Dermis lymphatic vessel endothelial cell (primary cell): ENCODE results near the gene ADAM15. TPM values are rescaled to one million over a fixed set of nuclear protein-coding genes. Genes with fewer than 3 reads are reported as not detected.

Experiments
- total RNA-seq: library from RNA; depleted of rRNA; stranded (reverse); fragments of >200 nt; gene quantifications from 2 replicates; pipeline ENCODE4 v1.2.1, GENCODE V29; 2014

The ADAM15 gene
- 97.1 and 129 TPM in 2 replicates for total RNA-seq

DNA sequence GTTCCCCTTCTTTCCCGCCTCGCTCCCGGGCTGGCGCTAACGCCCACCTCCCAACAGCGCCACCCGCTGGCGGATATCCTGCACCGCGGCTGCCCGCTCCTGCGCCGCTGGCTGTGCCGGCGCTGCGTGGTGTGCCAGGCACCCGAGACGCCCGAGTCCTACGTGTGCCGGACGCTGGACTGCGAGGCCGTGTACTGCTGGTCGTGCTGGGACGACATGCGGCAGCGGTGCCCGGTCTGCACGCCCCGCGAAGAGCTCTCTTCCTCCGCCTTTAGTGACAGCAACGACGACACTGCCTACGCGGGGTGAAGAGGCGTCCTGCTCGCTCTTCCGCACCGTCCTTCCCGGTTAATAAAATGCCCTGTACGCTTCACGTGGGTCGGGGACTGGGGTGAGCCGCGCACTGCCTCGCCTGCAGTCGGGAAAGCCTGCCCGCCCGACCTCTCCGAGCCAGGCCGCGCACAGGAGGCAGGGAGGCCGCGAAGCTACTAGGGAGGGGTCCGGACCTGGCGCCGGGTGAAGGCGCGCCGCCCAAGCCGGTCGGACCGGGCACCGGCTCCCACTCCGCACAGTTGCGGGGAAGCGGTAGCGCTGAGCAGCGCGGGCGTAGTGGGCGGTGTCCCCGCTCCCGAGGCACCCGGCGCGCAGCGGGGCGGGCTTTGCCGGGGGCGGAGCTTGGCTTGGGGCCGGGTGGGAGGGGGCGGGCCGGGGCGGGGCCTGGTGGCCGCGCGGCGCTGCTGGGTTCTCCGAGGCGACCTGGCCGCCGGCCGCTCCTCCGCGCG is at the start of gene ADAM15:
TSS of gene ADAM15 (plus strand) at position 757 of the 782 bp plus-strand sequence. CDS start 71 bp downstream, outside the sequence.

GRCh38 chr1:155002464-155003226 is 48.5 kb upstream of the ADAM15 start, which contains the start of gene ZBTB7B:
ZBTB7B (plus strand) TSS chr1:155002802; CDS start chr1:155014661, 11,859 bp downstream.

GRCh38 chr1:155033524-155033923 is 17.6 kb upstream of the ADAM15 start, which contains the start of the genes DCST1 and DCST2:
DCST1 (plus strand) TSS chr1:155033824; CDS start chr1:155034037, 213 bp downstream.
DCST2 (minus strand) TSS chr1:155033781; CDS start chr1:155033701, 80 bp downstream.

DNA sequence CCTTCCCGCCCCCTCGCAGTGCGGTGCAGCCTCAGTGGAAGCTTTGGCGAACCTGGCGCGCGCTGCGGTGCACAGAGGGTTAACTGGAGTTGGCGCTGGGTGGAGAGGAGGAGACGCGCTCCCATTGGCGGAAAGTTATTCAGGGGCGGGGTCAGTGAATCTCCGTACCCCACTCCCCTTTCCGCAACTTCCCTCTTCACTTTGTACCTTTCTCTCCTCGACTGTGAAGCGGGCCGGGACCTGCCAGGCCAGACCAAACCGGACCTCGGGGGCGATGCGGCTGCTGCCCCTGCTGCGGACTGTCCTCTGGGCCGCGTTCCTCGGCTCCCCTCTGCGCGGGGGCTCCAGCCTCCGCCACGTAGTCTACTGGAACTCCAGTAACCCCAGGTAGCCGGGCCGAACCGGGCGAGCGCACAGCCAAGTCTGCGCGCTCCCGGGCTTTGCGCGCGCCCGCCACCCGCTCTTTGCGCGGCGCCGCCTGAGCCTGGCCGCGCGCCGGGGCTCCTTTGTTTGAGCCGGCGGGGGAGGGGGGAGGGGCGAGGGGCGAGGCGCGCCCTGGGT is 12.5 kb downstream of the ADAM15 start, which contains the start of gene EFNA4:
TSS of gene EFNA4 (plus strand) at position 191 of the 561 bp plus-strand sequence. CDS start at position 275, 84 bp downstream.

DNA sequence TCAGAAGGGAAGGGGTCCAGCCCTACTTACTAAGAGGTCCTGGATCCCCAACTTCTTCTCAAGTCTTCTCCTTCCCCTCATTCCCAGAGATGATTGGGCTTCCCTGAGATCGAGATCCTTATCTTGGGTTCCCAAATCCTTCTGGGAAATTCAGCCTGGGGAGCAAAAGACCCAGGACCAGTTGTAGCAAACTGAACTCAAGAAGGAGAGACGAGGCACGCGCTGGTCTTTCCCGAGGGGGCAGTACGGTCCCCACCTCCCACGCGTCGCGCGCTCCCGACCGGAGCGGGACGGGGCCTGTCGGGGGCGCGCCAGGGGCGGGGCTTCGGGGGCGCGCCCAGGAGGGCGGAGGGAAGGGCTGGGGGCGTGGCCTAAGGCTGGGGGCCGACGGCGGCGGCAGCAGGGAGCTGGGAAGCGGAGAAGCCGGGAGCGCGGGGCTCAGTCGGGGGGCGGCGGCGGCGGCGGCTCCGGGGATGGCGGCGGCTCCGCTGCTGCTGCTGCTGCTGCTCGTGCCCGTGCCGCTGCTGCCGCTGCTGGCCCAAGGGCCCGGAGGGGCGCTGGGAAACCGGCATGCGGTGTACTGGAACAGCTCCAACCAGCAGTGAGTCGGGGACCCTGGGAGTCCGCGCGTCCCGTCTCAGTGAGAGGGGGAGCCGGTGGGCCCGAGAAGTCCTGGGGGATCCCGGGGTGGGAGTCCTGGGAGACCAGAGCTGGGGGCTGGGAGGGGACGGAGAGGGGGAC is 27.5 kb downstream of the ADAM15 start, which contains the start of gene EFNA3:
TSS of gene EFNA3 (plus strand) at position 369 of the 741 bp plus-strand sequence. CDS start at position 474, 105 bp downstream.

Other genes starting within 250 kb of the ADAM15 start
- 0.87 and 1.3 TPM in 2 replicates for gene KCNN3, start 181.0 kb upstream of the ADAM15 start, total RNA-seq
- 9.2 and 11.3 TPM in 2 replicates for gene PMVK, start 114.6 kb upstream of the ADAM15 start, total RNA-seq
- 109 and 117 TPM in 2 replicates for gene PBXIP1, start 95.2 kb upstream of the ADAM15 start, total RNA-seq
- 5.3 and 5.4 TPM in 2 replicates for gene PYGO2, start 89.5 kb upstream of the ADAM15 start, total RNA-seq
- 253 and 300 TPM in 2 replicates for gene SHC1, start 80.6 kb upstream of the ADAM15 start, total RNA-seq
- 29.0 and 31.8 TPM in 2 replicates for gene CKS1B, start 76.6 kb upstream of the ADAM15 start, total RNA-seq
- gene FLAD1, start 68.0 kb upstream of the ADAM15 start, total RNA-seq, result 16.7 and 18.6 TPM in 2 replicates
- 0.43 TPM in 1 of 2 replicates, not detected in the other for gene LENEP, start 57.7 kb upstream of the ADAM15 start, total RNA-seq
- gene ZBTB7B, start 48.5 kb upstream of the ADAM15 start, total RNA-seq, result 7.0 and 9.8 TPM in 2 replicates
- 0.09 and 0.11 TPM in 2 replicates for gene DCST2, start 17.5 kb upstream of the ADAM15 start, total RNA-seq
- gene DCST1, start 17.5 kb upstream of the ADAM15 start, total RNA-seq, result not detected in 2 replicates
- gene EFNA4, start 12.4 kb downstream of the ADAM15 start, total RNA-seq, result 13.7 and 15.3 TPM in 2 replicates
- 1.4 and 2.1 TPM in 2 replicates for gene EFNA3, start 27.5 kb downstream of the ADAM15 start, total RNA-seq
- gene EFNA1, start 76.6 kb downstream of the ADAM15 start, total RNA-seq, result 172 and 255 TPM in 2 replicates
- 56.8 and 66.1 TPM in 2 replicates for gene SLC50A1, start 84.5 kb downstream of the ADAM15 start, total RNA-seq
- gene DPM3, start 89.2 kb downstream of the ADAM15 start, total RNA-seq, result 28.5 and 38.7 TPM in 2 replicates
- 139 and 143 TPM in 2 replicates for gene KRTCAP2, start 122.0 kb downstream of the ADAM15 start, total RNA-seq
- 1.1 and 1.3 TPM in 2 replicates for gene TRIM46, start 122.5 kb downstream of the ADAM15 start, total RNA-seq
- 12.6 and 13.2 TPM in 2 replicates for gene THBS3, start 156.6 kb downstream of the ADAM15 start, total RNA-seq
- gene MTX1, start 157.4 kb downstream of the ADAM15 start, total RNA-seq, result 23.5 and 34.1 TPM in 2 replicates
- 2.4 and 2.5 TPM in 2 replicates for gene ENTREP3, start 204.2 kb downstream of the ADAM15 start, total RNA-seq
- 25.8 and 28.2 TPM in 2 replicates for gene SCAMP3, start 211.0 kb downstream of the ADAM15 start, total RNA-seq
- gene CLK2, start 222.2 kb downstream of the ADAM15 start, total RNA-seq, result 18.5 and 20.6 TPM in 2 replicates
- 0.34 and 0.76 TPM in 2 replicates for gene HCN3, start 226.1 kb downstream of the ADAM15 start, total RNA-seq